ENCODE results near the gene S100A16.
"Not testable (repeated sequence)": the region's sequence is repeated elsewhere in the genome, so short reads cannot be mapped to it uniquely, and the experiment has no call there.

S100A16 gene, protein sequence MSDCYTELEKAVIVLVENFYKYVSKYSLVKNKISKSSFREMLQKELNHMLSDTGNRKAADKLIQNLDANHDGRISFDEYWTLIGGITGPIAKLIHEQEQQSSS

DNA sequence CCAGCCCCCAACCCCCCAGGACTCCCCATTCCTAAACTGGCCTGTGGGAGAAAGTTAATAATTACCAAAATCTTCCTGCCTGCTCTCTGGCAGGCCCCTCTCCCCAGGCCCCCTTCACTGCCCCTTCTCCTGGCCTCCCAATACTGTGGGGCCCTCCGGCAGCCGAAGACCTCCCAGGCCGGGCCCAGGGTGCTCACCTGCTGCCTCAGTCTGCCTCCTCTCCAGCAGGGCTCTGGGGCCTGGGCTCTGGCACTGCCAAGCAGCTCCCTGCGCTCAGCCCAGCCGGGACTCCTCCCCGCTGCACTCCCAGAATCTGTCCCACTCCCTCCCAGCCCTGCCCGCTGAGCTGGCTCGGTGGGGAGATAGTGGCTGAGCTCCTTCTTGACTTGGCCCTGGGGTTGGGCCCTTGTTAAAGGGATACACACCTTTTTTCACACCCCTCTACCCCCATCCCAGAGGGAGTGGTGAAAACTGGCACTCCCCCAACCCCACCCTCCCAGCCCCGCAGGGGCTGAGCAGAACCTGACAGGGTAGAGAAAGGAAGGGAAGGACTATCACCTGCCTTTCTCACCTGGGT, at the start of gene S100A16:
S100A16 (minus strand) TSS at position 383 of the 577 bp plus-strand sequence. CDS start 4,986 bp downstream, outside the sequence.
- DNase-seq, result no peak

DNA sequence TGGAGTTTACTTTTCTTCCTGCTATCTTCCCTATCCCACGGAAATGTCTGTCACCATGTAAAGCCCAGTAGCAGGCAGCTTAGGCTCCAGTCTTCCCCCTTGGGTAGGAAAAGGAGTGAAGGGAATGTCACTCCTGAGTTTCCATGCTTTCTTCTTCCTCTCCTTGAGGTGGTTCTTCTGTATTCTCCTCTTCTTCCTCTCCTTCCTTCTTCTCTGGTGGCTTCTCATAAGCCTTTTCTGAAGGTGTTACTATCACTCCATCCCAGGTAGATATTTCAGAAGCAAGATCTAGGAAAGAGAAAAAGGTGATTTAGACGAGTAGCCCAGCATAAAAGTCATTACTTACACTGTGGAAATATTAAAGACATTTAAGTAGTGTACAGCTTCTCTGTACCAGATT, 49.3 kb upstream of the S100A16 start:
- DNase-seq, result no peak

DNA sequence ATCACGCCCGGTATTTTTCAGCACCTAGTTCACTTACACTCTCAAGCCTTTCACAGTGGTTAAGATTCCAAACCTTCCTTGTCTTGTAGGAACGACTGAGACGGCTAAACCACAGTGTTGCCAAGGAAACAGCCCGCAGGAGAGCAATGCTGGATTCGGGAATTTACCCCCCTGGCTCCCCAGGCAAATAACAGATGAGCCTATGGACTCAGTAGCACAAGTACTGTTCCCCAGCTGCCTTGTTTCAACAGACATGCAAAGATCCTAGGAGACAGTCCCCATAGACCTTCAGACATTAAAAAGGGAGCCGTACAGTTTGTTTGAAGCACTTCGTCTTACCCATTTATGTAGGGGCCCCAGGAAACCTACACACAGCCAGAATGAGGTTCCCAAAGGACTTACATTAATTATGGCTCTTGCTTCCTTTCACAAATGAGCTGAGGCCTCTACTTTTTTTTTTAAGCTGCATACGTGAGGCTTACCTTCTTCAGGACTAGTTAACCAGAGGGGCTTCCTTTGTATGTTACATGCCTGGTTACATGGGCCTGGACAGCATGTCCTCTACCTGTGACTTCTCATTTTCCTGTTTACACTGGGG, 48.3 kb upstream of the S100A16 start:
- peak; percentile 69 for DNase-seq

DNA sequence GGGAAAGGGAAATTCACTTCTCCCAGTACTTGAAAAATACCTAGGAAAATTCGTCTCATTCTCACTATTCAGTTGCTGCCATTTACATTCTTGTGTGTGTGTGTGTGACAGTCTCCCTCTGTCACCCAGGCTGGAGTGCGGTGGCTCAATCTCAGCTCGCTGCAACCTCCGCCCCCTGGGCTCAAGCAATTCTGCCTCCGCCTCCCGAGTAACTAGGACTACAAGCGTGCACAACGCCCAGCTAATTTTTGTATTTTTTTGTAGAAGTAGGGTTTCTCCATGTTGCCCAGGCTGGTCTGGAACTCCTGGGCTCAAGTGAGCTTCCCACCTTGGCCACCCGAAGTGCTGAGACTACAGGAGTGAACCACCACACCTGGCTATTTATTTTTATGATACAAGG, 46.7 kb upstream of the S100A16 start:
- DNase-seq, result no peak

DNA sequence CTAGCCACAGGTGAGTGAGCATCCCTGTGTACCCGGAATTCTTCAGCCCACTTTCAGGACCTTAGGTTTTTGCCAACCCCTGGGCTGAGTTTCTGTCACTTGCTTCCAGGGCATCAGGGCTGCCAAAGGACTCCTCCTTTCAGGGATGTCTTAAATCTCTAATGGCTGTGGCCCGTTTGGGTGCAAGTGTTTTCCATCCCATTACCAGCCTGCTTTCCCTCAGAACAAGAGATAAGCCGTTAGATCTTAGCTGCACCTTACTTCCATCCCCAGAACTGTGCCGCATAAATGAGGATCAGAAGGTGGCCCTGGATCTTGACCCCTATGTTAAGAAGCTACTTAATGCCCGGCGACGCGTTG, 46.2 kb upstream of the S100A16 start:
- DNase-seq, result peak; percentile 54

DNA sequence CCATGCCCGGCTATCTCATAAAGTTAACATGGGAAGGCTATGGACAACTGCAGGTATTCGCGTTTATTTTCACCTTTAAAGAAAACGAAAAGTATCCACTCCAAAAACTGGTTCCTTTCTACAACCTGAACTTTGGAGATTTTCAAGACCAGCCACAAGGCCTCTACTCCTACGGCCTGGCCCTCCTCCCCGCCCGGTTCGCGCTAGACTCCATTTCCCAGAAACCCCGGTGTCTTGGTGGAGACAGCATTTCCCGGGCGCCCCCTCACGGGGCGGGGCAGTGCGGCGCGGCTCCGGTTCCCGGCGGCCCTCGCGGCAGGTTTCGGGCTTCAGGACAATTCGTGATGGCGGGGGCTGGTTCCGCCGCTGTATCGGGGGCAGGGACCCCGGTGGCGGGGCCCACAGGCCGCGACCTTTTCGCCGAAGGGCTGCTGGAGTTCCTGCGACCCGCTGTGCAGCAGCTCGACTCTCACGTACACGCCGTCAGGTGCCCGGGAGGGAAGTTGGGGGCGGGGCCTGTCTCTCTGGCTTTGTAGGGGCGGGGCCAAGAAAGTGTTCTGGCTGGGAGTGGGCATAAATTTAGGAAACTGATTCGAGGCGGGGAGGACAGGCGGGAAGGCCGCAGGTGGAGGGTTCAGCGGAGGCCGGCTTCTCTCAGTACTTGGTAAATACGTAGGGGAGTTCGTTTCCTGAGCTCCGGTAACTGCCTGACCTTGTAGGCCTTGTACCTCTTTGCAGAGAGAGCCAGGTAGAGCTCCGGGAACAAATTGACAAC, 45.6 kb upstream of the S100A16 start, which contains the start of gene SNAPIN:
SNAPIN (plus strand) TSS at position 304 of the 775 bp plus-strand sequence; CDS start at position 345, 41 bp downstream.
- peak; percentile 95 for DNase-seq

DNA sequence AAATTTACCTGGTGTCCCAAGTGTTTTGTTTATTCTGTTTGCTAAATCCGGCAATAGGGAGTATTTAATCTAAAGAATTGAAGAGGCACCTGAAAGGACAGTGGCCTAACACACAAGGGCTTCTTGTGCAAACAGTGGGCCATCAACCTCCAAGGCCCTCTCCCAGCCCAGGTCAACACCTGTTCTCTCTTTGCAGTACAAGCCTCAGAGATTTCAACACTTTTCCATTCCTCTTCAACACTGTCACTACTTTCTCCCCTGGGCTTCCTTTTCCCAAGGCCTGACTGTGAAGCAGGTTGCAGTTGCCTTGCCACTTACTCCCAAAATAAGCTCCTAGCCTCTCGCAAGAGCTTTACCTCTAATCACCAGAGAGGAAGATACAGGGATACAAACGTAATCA, 42.4 kb upstream of the S100A16 start:
- no peak for DNase-seq

DNA sequence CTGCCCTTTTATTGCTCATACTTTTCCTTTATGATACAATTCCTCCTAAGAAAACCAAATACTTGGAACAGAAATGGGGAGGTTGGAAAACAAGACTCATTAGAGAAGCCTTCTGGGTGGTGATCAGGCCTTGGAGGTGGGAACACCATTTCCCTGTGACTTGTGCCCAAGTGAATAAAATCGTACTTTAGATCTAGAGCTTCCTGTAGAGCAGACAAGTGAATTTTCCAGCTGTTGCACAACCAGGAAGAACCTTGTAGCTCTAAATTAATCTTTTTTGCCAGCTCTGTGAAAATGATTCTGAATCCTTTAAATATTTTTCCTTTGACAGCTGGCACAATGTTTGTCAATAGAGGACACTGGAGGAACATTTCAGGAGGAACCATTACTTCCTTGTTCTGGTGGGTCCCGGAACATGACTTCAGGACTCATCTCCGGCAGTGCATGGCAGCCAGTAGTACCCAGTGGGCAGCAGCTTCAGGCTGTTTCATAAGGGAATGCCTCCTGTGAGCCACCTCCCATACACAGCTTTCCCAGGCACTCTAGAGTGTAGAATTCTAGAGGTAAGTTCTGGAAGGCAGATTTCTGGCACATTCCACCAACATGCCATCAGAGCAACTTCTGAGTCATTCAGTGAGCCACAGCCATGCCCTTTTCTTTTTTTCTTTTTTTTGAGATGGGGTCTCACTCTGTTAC, 40.0 kb upstream of the S100A16 start:
- DNase-seq, result no peak

DNA sequence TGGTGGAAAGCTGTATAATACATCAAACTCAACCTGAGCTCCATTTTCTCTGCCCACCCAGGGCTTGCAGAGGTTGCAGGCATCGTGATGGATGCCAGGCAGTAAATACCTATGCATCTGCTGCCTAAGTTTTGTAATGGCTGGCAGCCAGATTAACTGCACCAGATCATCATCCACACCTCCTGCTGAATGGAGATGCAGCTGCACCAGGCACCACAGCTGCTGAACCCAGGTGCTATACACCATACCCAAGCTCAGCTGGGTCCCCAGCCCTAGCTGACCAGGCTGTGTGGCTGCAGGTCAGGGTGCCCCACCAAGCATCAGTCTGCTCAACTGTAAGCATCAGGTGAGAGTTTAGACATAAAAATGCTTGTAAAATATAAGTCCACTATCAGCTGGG, 38.8 kb upstream of the S100A16 start:
- DNase-seq, result peak; percentile 30

DNA sequence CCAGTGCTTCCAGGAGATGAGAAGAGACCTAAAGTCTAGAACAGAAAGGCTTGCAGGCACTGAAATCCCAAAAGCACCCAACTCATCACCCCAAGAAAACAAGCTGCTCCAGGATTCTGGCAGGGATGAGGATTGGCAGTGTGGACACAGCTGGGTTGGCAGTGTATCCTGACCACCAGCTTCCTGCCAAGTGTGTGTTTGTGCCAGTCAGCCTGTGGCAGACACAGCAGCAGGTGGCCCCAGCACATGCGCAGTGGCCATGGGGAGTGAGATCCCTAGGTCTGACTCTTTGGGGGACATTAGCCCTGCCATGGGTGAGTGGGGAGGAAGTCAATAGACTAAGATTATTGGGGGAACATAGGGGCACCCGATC, 36.9 kb upstream of the S100A16 start:
- peak; percentile 78 for DNase-seq

DNA sequence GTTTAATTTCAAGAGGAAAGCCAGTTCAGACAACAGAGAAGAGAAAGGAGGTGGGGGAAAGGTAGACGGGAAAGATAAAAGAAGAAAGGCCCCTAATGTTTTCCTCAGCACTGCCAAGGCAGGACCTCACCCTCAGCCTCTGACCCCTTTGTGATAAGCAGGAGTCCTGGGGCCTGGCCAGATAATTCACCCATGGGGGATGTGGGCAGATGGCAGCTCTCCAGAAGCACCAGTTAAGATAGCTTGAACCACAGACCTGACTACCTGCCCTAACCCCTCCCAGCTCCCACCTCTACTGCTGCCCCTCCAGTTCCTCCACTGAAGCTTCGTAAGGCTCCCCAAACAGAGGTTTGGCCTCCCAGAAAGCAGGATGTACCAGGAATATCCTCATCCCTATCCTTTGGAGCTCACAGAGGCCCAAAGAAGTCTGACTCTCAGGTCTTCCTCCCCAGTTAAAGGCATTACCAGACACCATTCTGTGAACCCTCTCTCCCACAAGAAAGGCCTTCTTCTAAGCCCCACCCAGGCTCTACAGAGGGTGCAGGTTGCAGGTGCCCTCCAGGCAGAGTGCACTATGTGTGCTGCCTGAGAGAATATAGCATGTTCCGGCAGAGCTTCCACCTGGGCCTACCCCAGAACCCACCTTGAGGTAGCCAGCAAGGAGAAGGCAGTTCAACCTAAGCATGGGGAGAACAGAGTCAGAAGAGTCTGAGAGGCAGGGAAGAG, 36.4 kb upstream of the S100A16 start:
- DNase-seq, result peak; percentile 47

DNA sequence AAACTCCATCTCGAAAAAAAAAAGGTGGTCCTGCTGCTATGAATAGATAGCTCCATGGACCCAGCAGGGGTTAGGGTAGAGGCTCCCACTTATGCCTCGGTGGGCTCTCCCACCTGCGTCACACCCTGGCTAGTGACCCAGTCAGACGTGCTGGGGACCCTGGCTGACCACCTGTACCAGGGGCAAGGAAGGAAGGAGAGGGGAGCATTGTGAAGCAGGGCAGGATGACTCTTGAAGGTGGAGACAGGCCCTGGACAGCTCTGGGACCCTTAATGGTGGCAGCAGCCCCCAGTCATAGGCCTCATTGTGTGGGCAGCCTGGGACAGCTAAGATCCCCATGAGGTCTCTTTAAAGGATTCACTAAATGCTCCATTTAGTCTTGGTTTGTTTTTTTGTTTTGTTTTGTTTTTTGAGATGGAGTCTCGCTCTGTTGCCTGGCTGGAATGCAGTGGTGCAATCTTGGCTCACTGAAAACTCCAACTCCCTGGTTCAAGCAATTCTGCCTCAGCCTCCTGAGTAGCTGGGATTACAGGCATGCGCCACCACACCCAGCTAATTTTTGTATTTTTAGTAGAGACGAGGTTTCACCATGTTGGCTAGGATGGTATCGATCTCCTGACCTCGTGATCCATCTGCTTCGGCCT, 35.2 kb upstream of the S100A16 start:
- DNase-seq, result no peak

DNA sequence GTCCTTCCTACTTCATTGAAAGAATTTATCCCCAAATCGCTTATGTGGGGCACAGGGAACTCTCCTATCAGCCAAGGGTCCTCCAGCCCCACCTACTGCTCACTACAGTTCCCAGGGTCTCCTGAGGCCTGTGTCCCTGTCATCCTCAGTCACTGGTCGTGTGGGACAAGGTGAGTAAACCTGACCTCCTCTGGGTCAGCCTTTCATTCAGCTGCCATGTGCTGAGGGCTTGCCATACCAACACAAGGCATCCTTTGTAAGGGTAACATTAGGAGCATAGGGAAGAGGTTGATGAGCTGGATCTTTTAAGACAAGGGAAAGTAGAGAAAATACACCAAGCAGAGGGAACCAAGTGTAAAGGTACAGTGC, 34.4 kb upstream of the S100A16 start:
- DNase-seq, result no peak

DNA sequence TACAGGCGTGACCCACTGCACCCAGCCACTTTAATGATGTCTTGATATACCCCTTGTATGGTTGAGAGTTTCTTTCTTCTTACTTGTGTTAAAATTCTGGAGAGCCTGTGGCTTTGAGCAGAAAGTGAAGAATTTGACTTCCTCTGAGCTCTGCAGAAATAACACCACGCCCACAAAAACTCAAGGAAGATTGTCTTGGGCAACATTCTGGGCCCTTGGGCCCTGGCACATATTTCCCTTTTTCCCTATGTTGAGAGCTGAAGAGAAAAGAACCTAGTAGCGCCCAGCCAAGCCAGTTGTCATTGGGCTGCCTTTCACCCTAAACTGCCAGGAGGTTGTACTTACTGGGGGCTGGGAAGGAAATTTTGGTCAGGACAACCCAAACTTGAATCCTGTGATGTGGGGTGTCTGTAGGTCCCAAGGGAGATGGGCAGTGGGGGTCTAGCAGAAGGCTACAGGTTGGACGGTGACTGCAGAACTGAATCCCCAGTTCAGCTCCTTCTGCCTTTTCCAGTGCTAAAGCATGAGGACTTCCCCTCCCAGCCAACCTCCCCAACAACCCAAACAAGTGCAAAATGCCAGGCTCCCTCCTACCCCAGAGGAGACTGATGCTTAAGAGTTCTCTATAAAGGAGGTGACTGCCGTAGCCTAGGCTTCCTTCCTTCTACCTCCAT, 33.9 kb upstream of the S100A16 start:
- no peak for DNase-seq

DNA sequence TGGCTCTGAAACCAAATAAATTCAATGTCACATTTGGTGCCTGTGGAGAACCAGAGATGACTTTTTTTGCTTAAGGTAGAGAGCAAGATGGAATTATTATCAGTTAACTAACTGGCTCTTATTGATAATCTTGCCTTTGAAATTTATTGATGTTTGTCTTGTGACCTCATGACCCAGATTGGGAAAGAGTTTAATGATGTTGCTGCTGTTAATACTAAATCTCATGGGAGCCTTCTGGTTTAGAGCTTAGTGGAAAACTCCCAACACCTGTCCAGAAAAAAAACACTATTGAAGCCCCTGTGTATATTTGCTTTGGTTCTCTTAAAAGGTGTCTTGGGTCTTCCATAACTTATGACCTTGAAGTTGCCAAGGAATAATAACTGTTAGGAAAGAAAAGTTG, 30.9 kb upstream of the S100A16 start:
- DNase-seq, result no peak

DNA sequence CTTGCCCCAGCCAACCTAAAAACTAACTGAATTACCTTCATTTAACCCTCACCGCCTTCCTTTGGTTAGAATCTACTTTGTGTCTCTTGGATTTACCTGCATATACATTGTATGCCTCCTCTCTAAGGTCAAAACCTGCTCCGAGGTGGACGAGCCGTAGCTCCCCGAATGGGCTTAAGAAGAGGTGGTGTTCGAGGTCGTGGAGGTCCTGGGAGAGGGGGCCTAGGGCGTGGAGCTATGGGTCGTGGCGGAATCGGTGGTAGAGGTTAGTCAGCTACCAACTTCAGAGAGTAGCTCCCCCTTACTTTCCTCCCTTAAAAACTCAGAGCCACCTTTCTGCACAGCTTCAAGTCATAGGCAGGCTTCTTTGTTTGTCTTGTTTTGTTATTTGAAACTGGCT, 30.2 kb upstream of the S100A16 start:
- no peak for DNase-seq

DNA sequence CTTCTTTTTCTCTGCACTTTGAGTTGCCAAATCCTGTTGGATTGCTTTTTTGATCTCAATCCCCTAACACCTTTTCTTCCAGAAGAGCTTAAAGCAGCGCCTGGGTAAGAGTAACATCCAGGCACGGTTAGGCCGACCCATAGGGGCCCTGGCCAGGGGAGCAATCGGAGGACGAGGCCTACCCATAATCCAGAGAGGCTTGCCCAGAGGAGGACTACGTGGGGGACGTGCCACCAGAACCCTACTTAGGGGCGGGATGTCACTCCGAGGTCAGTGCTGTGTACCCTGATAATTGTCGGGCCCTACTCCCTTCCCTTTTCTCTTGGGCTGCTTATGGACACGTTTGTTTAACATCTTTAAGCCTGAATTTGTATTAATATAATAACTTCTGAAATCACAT, 29.2 kb upstream of the S100A16 start:
- no peak for DNase-seq

DNA sequence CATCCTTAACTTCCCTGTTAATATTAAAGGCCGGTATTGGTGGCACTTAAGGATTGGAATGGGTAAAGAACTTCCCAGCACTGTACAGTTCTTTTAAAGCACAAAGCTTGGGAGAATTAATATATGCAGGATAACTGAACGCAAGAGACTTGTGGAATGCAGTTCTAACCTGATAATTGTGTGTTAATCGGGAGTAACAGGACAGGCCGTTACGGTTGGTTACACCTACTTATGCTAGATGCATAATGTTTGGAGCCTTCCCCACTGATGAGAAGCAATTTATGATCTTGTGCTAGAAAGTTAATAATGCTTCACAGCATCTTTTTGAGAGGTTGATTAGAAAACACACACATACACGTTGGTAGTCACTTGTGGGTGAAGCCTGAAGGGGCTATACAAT, 27.9 kb upstream of the S100A16 start:
- no peak for DNase-seq

DNA sequence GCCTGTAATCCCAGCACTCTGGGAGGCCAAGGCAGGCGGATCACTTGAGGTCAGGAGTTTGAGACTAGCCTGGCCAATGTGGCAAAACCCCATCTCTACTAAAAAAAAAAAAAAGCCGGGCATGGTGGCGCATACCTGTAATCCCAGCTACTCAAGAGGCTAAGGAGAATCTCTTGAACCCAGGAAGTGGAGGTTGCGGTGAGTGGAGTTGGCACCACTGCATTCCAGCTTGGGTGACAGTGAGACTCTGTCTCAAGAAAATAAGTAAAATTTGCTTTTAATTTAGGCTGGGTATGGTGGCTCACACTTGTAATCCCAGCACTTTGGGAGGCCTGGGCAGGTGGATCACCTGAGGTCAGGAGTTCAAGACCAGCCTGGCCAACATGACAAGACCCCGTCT, 27.3 kb upstream of the S100A16 start:
- not testable (repeated sequence) for DNase-seq

DNA sequence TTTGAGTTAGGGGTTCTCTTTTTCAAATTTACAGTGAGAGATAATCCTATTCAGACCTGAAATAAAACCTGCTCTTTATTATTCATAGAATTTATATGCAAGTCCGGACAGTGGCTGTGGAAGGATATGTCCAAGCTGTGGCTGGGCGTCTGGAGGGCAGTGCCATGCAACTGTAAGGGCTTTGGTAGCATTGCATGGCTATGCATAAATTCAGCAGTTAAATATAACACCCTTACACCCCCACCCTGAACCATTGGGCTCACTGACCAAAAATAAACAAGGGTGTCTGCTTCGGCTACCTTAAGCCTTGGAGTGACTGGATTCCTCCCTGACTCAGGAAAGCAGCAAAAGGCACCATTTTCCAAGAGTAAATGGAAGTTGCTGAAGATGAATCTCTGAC, 26.3 kb upstream of the S100A16 start:
- DNase-seq, result no peak

DNA sequence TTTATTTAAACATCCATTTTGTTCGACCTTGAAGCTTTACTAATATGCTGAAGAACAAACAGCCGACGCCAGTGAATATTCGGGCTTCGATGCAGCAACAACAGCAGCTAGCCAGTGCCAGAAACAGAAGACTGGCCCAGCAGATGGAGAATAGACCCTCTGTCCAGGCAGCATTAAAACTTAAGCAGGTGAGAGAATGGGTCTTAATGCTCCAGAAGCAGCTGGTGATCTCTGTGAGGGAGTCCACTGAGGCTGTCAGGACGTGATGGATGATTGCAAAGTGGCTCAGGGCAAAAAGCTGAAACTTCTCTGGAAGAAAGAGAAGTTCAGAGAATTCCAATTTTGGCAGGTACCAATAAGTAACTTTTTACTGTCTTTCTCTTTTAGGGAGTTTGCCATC, 25.3 kb upstream of the S100A16 start:
- DNase-seq, result no peak

DNA sequence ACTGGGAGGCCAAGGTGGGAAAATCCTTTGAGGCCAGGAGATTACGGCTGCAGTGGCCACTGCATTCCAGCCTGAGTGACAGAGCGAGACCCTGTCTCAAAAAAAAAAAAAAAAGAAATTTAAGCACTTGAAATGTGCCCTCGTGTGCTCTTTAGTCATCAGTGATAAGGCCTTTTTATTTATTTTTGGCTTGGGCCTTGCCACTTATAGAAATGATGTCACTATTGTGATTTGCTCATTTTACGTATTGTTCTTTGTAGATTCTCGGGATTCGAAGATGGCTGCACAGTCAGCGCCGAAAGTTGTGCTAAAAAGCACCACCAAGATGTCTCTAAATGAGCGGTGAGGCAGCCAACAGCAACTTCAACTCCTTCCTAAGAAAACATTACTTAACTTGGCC, 23.4 kb upstream of the S100A16 start:
- DNase-seq, result no peak
